A673 (cell line): ENCODE results near the gene OR9Q1. TPM values are rescaled to one million over a fixed set of nuclear protein-coding genes. Genes with fewer than 3 reads are reported as not detected.
"Not testable (repeated sequence)": the region's sequence is repeated elsewhere in the genome, so short reads cannot be mapped to it uniquely, and the experiment has no call there.

Experiments used
- BruUV-seq: library from RNA; stranded (reverse); fragments of 400-500 nt; replicated peaks from 2 replicates; lab custom pipeline; 2021; lab: Mats Ljungman, UMichigan
- CTCF ChIA-PET: fragments of 300-600 bp; sonication (Branson Sonifier 250); formaldehyde crosslinking; loops from one replicate; lab custom pipeline; 2022; ENCODE audit warnings: antibody characterized with exemption; lab: Charles Lee
- POLR2A ChIA-PET: fragments of 300-600 bp; sonication (Branson Sonifier 250); formaldehyde crosslinking; loops from one replicate; lab custom pipeline; 2022; ENCODE audit warnings: antibody characterized with exemption; ENCODE audit not compliant: low non-redundant PET; lab: Charles Lee
- DNase-seq: peaks from one replicate; pipeline ENCODE4 v3.0.0-alpha.2; 2015; ENCODE audit warnings: low spot score
- H3K27ac ChIP-seq: fragments of 200-600 bp; sonication (generic); 2 replicates; pipeline ENCODE4 v1.5.1; 2016; ENCODE audit warnings: mixed run types, low read depth, mild to moderate bottlenecking, mixed read lengths, antibody characterized with exemption, low read length; ENCODE audit not compliant: poor library complexity, severe bottlenecking
- H3K27me3 ChIP-seq: fragments of 200-600 bp; sonication (generic); replicated peaks from 2 replicates; pipeline ENCODE4 v1.6.1; 2017; ENCODE audit warnings: mixed run types, low read depth, mild to moderate bottlenecking, mixed read lengths, antibody characterized with exemption, low read length; ENCODE audit not compliant: insufficient read depth, poor library complexity
- H3K36me3 ChIP-seq: fragments of 200-600 bp; sonication (generic); 2 replicates; pipeline ENCODE4 v1.6.1; 2016; ENCODE audit warnings: mixed run types, mild to moderate bottlenecking, mixed read lengths, antibody characterized with exemption, low read length; ENCODE audit not compliant: insufficient read depth, poor library complexity, severe bottlenecking
- H3K4me1 ChIP-seq: fragments of 200-600 bp; sonication (generic); 2 replicates; pipeline ENCODE4 v1.6.1; 2017; ENCODE audit warnings: mixed run types, mild to moderate bottlenecking, mixed read lengths, antibody characterized with exemption, low read length; ENCODE audit not compliant: insufficient read depth, poor library complexity, severe bottlenecking
- H3K4me3 ChIP-seq: fragments of 200-600 bp; sonication (generic); 2 replicates; pipeline ENCODE4 v1.5.1; 2016; ENCODE audit warnings: low read depth, mixed run types, mild to moderate bottlenecking, mixed read lengths, low read length; ENCODE audit not compliant: poor library complexity, severe bottlenecking
- H3K9me3 ChIP-seq: fragments of 200-600 bp; sonication (generic); 2 replicates; pipeline ENCODE4 v1.6.1; 2016; ENCODE audit warnings: mixed run types, low read depth, mild to moderate bottlenecking, mixed read lengths, antibody characterized with exemption, low read length; ENCODE audit not compliant: poor library complexity, severe bottlenecking
- CTCF ChIP-seq: fragments of 300-800, 200-600 bp; sonication (generic); conservative IDR thresholded peaks from 2 replicates; pipeline ENCODE4 v1.5.1; 2017; ENCODE audit warnings: low read depth, mild to moderate bottlenecking, antibody characterized with exemption, low read length, moderate library complexity, mixed read lengths
- EZH2 ChIP-seq: fragments of 200-600 bp; sonication (generic); IDR thresholded peaks from 2 replicates; pipeline ENCODE4 v1.6.1; 2017; ENCODE audit warnings: borderline replicate concordance, low read depth, mild to moderate bottlenecking, mixed read lengths, antibody characterized with exemption, low read length; ENCODE audit not compliant: poor library complexity, severe bottlenecking
- intact Hi-C: fragments of 100-400 bp; cut with micrococcal nuclease; formaldehyde crosslinking; loops from one replicate; pipeline ENCODE4 v1.10.0; 2022; ENCODE audit not compliant: unreplicated experiment
- total RNA-seq: library from RNA; stranded (reverse); gene quantifications from 2 replicates; pipeline ENCODE4 v1.2.3, GENCODE V29; 2021

The OR9Q1 gene
- total RNA-seq, 1 experiment from 2014 or later, result not detected

- H3K9me3 ChIP-seq, result no peaks in the 10 kb centered on the region
- H3K4me3 ChIP-seq, result no peak overlapping the region
- H3K36me3 ChIP-seq, result no peaks in the 10 kb centered on the region
- no peak for TF ChIP-seq CTCF
- TF ChIP-seq EZH2, result no peak
- no peak for DNase-seq
- no TSS peak for BruUV-seq
- H3K27me3 ChIP-seq, result no peaks in the 10 kb centered on the region
- ChIA-PET POLR2A (no interaction called here), CTCF (no interaction called here)
- H3K27ac ChIP-seq, result no peak overlapping the region
- intact Hi-C loops, result no loop called here
- H3K4me1 ChIP-seq, result no peaks in the 10 kb centered on the region
Observed at GRCh38 chr11:57983191-57983590, 40.5 kb upstream of the OR9Q1 start.

- intact Hi-C loops, H3K9me3 ChIP-seq, H3K4me1 ChIP-seq, BruUV-seq, H3K27me3 ChIP-seq, H3K4me3 ChIP-seq, CTCF ChIA-PET, H3K27ac ChIP-seq, DNase-seq, H3K36me3 ChIP-seq, POLR2A ChIA-PET: not testable (repeated sequence)
Observed at GRCh38 chr11:57999523-57999922, 24.2 kb upstream of the OR9Q1 start.

GRCh38 chr11:58000021-58000420 lies 23.7 kb upstream of the OR9Q1 start:
- H3K27ac ChIP-seq, H3K4me3 ChIP-seq, H3K9me3 ChIP-seq, DNase-seq, H3K4me1 ChIP-seq, H3K36me3 ChIP-seq, BruUV-seq, H3K27me3 ChIP-seq, POLR2A ChIA-PET, CTCF ChIA-PET: not testable (repeated sequence)
- intact Hi-C loops, result loop anchor here (10.0 kb wide), 1 partner anchor 245 kb away; the partner anchor contains the start of gene BTBD18

- Histone ChIP-seq H3K36me3 (no peaks in the 10 kb centered on the region), H3K4me3 (no peak overlapping the region), H3K27ac (no peak overlapping the region), H3K9me3 (no peaks in the 10 kb centered on the region), H3K27me3 (no peaks in the 10 kb centered on the region), H3K4me1 (peaks cover 15% of the 10 kb centered on the region)
- CTCF ChIA-PET, result no interaction called here
- intact Hi-C loops, result loop anchor here (10.0 kb wide), 1 partner anchor 246 kb away; the partner anchor contains the start of gene BTBD18
- TF ChIP-seq EZH2, result no peak
- no peak for TF ChIP-seq CTCF
- POLR2A ChIA-PET, result no interaction called here
- DNase-seq, result no peak
- BruUV-seq, result no TSS peak
Observed at GRCh38 chr11:58000699-58001098, 23.0 kb upstream of the OR9Q1 start.
